ENCODE results near the gene NR4A1.

The NR4A1 gene

DNA sequence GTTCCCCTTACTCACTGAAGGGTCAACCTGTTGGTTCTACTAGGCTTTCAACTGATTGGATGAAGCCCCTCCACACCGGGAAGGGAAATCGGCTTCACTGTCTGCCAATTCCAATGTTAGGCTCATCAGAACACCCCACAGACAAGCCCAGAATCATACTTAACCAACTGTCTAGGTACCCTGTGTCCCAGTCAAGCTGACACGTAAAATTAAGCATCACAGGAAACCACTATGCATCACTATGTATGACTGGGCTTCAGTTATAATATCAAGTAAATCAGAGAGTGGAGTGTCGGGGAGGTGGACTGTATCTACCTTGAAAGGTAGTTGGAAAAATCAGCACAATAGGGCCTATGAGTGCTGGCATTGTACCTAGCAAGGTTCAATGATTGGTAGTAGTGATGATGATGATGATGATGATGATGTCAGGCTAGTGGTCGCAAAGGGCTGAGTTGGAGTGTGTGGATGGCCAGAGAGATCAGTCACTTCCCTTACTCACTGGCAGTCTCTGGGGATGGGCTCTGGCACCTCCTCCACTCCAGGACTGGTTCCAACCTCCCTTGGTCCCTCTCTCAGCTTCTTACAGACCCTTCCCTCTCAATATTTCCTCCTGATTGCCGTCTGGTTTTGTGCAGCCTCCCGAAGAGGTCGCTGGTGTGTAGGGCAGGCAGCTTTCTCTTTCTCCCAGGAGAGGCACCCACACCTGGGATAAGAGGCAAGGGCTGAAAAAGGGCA lies 15.3 kb downstream of the NR4A1 start:
- Histone ChIP-seq H3K79me2 (ENCODE audit: insufficient read depth, low read length) (peaks cover 17% of the 10 kb centered on the region), H3K27ac (ENCODE audit: low read depth, low read length) (no peak overlapping the region), H3K9ac (ENCODE audit: low read length) (no peak overlapping the region), H3K4me3 (ENCODE audit: insufficient read depth, low read length, poor library complexity, severe bottlenecking) (no peak overlapping the region), H3K4me2 (ENCODE audit: low read depth, low read length, poor library complexity, severe bottlenecking) (no peak overlapping the region), H3K9me2 (replicated peaks; ENCODE audit: insufficient read depth, low read length) (no peaks in the 10 kb centered on the region), H2AFZ (ENCODE audit: low read depth, low read length, severe bottlenecking) (no peak overlapping the region), H3K36me3 (ENCODE audit: low read length) (no peaks in the 10 kb centered on the region), H3K9me3 (ENCODE audit: insufficient read depth, low read length) (no peaks in the 10 kb centered on the region), H3K27me3 (ENCODE audit: low read length) (no peaks in the 10 kb centered on the region), H3F3A (ENCODE audit: insufficient read depth) (no peaks in the 10 kb centered on the region), H4K20me1 (ENCODE audit: low read depth, low read length) (no peaks in the 10 kb centered on the region; the same call in 1 of the 2 replicates)
- TF ChIP-seq, protein P1, sequence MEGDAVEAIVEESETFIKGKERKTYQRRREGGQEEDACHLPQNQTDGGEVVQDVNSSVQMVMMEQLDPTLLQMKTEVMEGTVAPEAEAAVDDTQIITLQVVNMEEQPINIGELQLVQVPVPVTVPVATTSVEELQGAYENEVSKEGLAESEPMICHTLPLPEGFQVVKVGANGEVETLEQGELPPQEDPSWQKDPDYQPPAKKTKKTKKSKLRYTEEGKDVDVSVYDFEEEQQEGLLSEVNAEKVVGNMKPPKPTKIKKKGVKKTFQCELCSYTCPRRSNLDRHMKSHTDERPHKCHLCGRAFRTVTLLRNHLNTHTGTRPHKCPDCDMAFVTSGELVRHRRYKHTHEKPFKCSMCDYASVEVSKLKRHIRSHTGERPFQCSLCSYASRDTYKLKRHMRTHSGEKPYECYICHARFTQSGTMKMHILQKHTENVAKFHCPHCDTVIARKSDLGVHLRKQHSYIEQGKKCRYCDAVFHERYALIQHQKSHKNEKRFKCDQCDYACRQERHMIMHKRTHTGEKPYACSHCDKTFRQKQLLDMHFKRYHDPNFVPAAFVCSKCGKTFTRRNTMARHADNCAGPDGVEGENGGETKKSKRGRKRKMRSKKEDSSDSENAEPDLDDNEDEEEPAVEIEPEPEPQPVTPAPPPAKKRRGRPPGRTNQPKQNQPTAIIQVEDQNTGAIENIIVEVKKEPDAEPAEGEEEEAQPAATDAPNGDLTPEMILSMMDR (IDR thresholded peaks at IDR 0.05; ENCODE audit: insufficient read depth, low read length, poor library complexity, severe bottlenecking), result no peak
- no peak for TF ChIP-seq EZH2phosphoT487 (conservative IDR thresholded peaks at IDR 0.05; ENCODE audit: low read length)

DNA sequence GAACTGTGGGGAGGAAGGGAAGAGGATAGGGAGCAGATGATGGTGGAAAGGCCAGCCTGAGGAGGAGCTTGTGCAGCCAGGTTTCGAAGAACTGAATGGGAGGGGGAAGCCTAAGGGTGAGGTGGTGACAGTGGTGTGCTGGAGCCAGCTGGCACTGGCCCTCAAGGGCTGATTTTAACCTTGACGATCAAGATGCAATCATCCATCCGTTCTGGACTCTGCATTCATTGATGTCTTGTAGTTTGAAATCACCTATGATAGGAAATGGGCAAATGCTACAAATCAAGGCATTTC lies 15.8 kb downstream of the NR4A1 start:
- H3K4me3 ChIP-seq (ENCODE audit: insufficient read depth, low read length, poor library complexity, severe bottlenecking), result no peak overlapping the region
- no peaks in the 10 kb centered on the region for H3K9me3 ChIP-seq (ENCODE audit: insufficient read depth, low read length)
- TF ChIP-seq EZH2phosphoT487 (conservative IDR thresholded peaks at IDR 0.05; ENCODE audit: low read length), result no peak
- TF ChIP-seq, protein P1 (IDR thresholded peaks at IDR 0.05; ENCODE audit: insufficient read depth, low read length, poor library complexity, severe bottlenecking), result no peak
- H3K27ac ChIP-seq (ENCODE audit: low read depth, low read length), result no peak overlapping the region
- no peaks in the 10 kb centered on the region for H3K27me3 ChIP-seq (ENCODE audit: low read length)
- H3K4me2 ChIP-seq (ENCODE audit: low read depth, low read length, poor library complexity, severe bottlenecking), result no peak overlapping the region
- H2AFZ ChIP-seq (ENCODE audit: low read depth, low read length, severe bottlenecking), result no peak overlapping the region
- H3K79me2 ChIP-seq (ENCODE audit: insufficient read depth, low read length), result peaks cover 22% of the 10 kb centered on the region
- H3K9me2 ChIP-seq (replicated peaks; ENCODE audit: insufficient read depth, low read length), result no peaks in the 10 kb centered on the region
- no peaks in the 10 kb centered on the region for H3K36me3 ChIP-seq (ENCODE audit: low read length)
- H4K20me1 ChIP-seq (ENCODE audit: low read depth, low read length), result no peaks in the 10 kb centered on the region; the same call in 1 of the 2 replicates
- no peak overlapping the region for H3K9ac ChIP-seq (ENCODE audit: low read length)
- no peaks in the 10 kb centered on the region for H3F3A ChIP-seq (ENCODE audit: insufficient read depth)

DNA sequence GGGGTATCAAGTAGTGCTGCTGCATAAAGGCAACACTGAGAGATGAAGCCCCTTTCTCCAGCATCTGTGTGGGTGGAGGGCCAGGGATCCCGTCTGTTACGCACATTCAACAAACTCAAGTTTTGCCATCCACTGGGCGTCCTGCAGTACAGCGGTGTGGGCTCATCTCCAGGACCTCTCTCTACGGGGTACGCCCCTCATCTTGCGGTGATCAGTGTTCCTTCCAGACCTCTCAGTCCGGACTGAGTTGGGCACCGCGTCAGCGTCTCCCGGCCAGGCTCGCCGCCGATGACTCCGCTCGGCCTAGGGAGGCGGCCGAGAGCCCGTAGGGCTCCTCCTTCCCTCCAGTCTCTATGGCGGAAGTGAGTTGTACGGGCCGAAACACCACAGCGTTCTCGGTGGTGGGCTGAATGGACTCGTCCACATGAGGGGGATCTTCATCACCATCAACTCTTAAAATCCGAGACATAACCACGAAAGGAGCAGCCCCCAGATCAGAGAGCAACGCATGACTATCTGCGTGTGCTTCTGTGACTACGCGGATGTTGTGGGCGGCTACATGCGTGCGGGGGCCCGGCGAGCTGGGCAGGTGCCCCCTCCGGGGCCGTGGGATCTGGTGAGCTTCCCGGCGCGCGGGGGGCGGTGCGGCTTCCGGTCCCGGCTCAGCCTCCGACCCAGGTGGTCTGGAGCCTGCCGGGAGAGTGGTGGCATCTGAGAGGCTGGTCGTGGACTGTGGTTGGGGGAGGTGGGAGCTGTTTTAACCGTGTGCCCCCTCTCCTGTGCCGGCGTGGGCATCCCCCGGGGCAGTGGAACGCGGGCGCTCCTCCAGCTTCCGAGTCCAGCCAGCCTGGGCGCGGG lies 18.3 kb downstream of the NR4A1 start, which contains the start of gene ATG101:
Gene ATG101 (plus strand): TSS at position 652 of the 858 bp plus-strand sequence. CDS start 3,673 bp downstream, outside the sequence.
- Histone ChIP-seq H3K9me3 (ENCODE audit: insufficient read depth, low read length) (no peaks in the 10 kb centered on the region), H3K27ac (ENCODE audit: low read depth, low read length) (peak within 1 kb of the TSS; percentile 66), H3F3A (ENCODE audit: insufficient read depth) (no peaks in the 10 kb centered on the region), H3K4me3 (ENCODE audit: insufficient read depth, low read length, poor library complexity, severe bottlenecking) (peak within 1 kb of the TSS; percentile 91), H2AFZ (ENCODE audit: low read depth, low read length, severe bottlenecking) (peak within 1 kb of the TSS; percentile 75), H3K4me2 (ENCODE audit: low read depth, low read length, poor library complexity, severe bottlenecking) (peak within 1 kb of the TSS; percentile 88), H3K9me2 (replicated peaks; ENCODE audit: insufficient read depth, low read length) (no peaks in the 10 kb centered on the region), H3K9ac (ENCODE audit: low read length) (peak within 1 kb of the TSS; percentile 89), H4K20me1 (ENCODE audit: low read depth, low read length) (no peaks in the 10 kb centered on the region; the same call in 1 of the 2 replicates), H3K36me3 (ENCODE audit: low read length) (no peaks in the 10 kb centered on the region), H3K27me3 (ENCODE audit: low read length) (no peaks in the 10 kb centered on the region), H3K79me2 (ENCODE audit: insufficient read depth, low read length) (peaks cover 38% of the 10 kb centered on the region)
- TF ChIP-seq, protein P1 (IDR thresholded peaks at IDR 0.05; ENCODE audit: insufficient read depth, low read length, poor library complexity, severe bottlenecking), result peak; percentile 64
- no peak for TF ChIP-seq EZH2phosphoT487 (conservative IDR thresholded peaks at IDR 0.05; ENCODE audit: low read length)
